ENCODE data around the gene TMEM117. TPM values are rescaled to one million over a fixed set of nuclear protein-coding genes. Genes with fewer than 3 reads are reported as not detected.

TMEM117 gene
- polyA plus RNA-seq, 1 experiment, result 4.3 TPM

GRCh38 chr12:44157359-44157758 is 321.5 kb downstream of the TMEM117 start:
- Histone ChIP-seq H3K36me3 (ENCODE audit: control insufficient read depth, insufficient read depth, low read length) (no peaks in the 10 kb centered on the region), H3K4me3 (ENCODE audit: low read depth, low read length) (no peak overlapping the region), H3K27me3 (ENCODE audit: control insufficient read depth, insufficient read depth, low read length) (no peaks in the 10 kb centered on the region; the same call in 1 of the 2 replicates)
- TF ChIP-seq CTCF (IDR thresholded peaks at IDR 0.05; ENCODE audit: insufficient read depth, low read depth, low read length), result no peak
- DNase-seq (ENCODE audit: low read depth), result no peak
- CTCF ChIA-PET, result no interaction called here
- POLR2A ChIA-PET, result no interaction called here

DNA sequence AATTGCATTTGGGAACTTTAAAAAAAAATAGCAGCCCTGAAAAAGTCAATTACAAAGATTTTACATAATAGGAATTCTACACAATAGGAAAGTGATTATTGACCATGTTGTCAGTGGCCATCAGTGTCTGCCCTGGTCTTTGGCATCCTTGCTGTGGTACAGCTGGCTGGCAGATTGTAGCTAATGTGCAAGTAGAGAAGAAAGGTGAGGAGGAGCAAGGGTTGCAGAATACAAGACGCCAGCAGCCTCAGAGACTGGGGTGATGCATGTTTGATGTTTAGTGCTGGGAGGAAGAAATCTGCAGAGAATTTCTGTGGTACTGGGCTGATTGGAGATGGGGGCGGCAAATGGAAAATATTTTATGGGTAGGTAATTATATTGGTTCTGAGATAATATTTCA is 322.9 kb downstream of the TMEM117 start:
- CTCF ChIA-PET, result no interaction called here

GRCh38 chr12:44159216-44159615 is 323.3 kb downstream of the TMEM117 start:
- ChIA-PET POLR2A (interaction anchor here (0.6 kb wide), 1 partner anchor 233 kb away, joined by 3 read pairs; no protein-coding TSS in a partner anchor), CTCF (no interaction called here)
- no peak for TF ChIP-seq CTCF (IDR thresholded peaks at IDR 0.05; ENCODE audit: insufficient read depth, low read depth, low read length)
- no peak for DNase-seq (ENCODE audit: low read depth)
- Histone ChIP-seq H3K36me3 (ENCODE audit: control insufficient read depth, insufficient read depth, low read length) (no peaks in the 10 kb centered on the region), H3K4me3 (ENCODE audit: low read depth, low read length) (no peak overlapping the region), H3K27me3 (ENCODE audit: control insufficient read depth, insufficient read depth, low read length) (no peaks in the 10 kb centered on the region; the same call in 1 of the 2 replicates)

More for the DNA sequence above, 322.9 kb downstream of the TMEM117 start:
- no peak overlapping the region for H3K4me3 ChIP-seq (ENCODE audit: low read depth, low read length)
- DNase-seq (ENCODE audit: low read depth), result no peak
- no peaks in the 10 kb centered on the region; the same call in 1 of the 2 replicates for H3K27me3 ChIP-seq (ENCODE audit: control insufficient read depth, insufficient read depth, low read length)
- no peaks in the 10 kb centered on the region for H3K36me3 ChIP-seq (ENCODE audit: control insufficient read depth, insufficient read depth, low read length)
- POLR2A ChIA-PET, result interaction anchor here (0.6 kb wide), 1 partner anchor 232 kb away, joined by 3 read pairs; no protein-coding TSS in a partner anchor
- no peak for TF ChIP-seq CTCF (IDR thresholded peaks at IDR 0.05; ENCODE audit: insufficient read depth, low read depth, low read length)

DNA sequence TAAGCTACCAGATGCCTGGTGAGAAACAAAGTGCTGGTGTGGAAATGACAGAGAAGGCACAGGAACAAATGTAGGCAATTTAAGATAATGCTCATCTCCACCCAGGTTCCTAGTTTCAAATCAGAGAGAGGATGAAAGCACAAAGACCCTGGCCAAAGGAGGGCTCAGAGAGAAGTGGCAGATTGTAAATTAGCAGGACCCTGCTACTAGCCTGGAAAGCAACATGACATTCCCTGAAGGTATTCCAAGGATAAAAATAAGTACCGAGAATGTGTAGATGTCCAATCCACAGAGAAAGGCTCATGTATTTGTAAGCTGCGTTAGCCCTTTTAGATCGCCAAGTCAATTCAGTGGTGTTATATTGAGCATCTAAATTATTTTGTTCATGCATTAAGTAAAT is 324.0 kb downstream of the TMEM117 start:
- ChIA-PET CTCF (interaction anchor here (0.9 kb wide), 1 partner anchor 789 kb away, joined by 4 read pairs; no protein-coding TSS in a partner anchor), POLR2A (no interaction called here)
- no peak for DNase-seq (ENCODE audit: low read depth)
- TF ChIP-seq CTCF (IDR thresholded peaks at IDR 0.05; ENCODE audit: insufficient read depth, low read depth, low read length), result no peak
- no peaks in the 10 kb centered on the region for H3K36me3 ChIP-seq (ENCODE audit: control insufficient read depth, insufficient read depth, low read length)
- H3K27me3 ChIP-seq (ENCODE audit: control insufficient read depth, insufficient read depth, low read length), result no peaks in the 10 kb centered on the region; the same call in 1 of the 2 replicates
- no peak overlapping the region for H3K4me3 ChIP-seq (ENCODE audit: low read depth, low read length)

- Histone ChIP-seq H3K27me3 (ENCODE audit: control insufficient read depth, insufficient read depth, low read length) (no peaks in the 10 kb centered on the region; the same call in 1 of the 2 replicates), H3K36me3 (ENCODE audit: control insufficient read depth, insufficient read depth, low read length) (no peaks in the 10 kb centered on the region), H3K4me3 (ENCODE audit: low read depth, low read length) (no peak overlapping the region)
- no peak for DNase-seq (ENCODE audit: low read depth)
- POLR2A ChIA-PET, result no interaction called here
- CTCF ChIA-PET, result no interaction called here
- TF ChIP-seq CTCF (IDR thresholded peaks at IDR 0.05; ENCODE audit: insufficient read depth, low read depth, low read length), result no peak
These were observed 327.1 kb downstream of the TMEM117 start for GRCh38 chr12:44162961-44163360.
